GM21360 (cell line): ENCODE data around the gene OVOL3.

Source experiments
- ATAC-seq: cut with Tn5 transposase; IDR thresholded peaks from one replicate; pipeline ENCODE4 v1.9.1; 2021; ENCODE audit warnings: mild to moderate bottlenecking, moderate library complexity; ENCODE audit not compliant: unreplicated experiment

The OVOL3 gene

GRCh38 chr19:36160821-36161596 is 50.1 kb downstream of the OVOL3 start:
- ATAC-seq: no peak
